Ammon's horn (tissue), 1 donor: ENCODE results near the gene CFAP77.

Source experiments
- DNase-seq: peaks from one replicate; pipeline ENCODE4 v3.0.0-alpha.2; 2016; ENCODE audit warnings: low spot score

CFAP77 gene

DNA sequence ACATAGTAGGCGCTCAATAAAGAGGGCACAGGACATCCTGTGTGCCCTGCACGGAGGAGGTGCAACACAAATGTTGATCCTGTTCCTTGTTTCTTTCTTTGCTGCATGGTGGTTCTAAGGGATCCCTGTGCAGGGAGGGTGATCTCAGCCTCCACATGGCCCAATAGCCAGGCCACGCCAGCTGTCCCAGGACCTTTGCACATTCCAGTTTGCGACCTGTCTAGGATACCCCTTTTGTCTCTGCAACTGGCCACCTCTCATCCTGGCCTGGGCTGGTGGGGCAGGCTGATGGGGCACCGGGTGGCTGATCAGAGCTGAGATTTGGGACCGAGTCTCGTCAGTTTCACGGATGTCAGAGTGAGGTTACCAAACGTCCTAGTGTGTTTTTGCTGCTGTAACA is 79.5 kb downstream of the CFAP77 start:
- DNase-seq = no peak

DNA sequence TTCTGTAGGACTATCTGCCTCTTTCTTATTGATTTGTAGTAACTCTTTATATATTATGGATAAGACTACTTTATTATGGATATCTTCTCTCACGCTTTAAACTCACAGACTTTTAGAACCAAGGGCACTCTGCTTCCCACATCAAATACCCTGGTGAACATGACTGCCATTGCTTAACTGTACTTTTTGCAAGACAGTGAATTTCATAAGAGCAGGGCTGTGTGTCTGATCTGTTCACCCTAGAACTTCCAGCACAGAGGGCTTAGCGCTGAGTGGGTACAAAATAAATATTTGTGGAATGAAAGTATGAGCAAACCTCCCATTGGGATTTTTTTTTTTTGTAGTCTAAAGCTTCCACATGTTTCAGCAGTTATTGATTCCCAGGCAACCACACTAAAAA is 84.8 kb downstream of the CFAP77 start:
- no peak for DNase-seq

DNA sequence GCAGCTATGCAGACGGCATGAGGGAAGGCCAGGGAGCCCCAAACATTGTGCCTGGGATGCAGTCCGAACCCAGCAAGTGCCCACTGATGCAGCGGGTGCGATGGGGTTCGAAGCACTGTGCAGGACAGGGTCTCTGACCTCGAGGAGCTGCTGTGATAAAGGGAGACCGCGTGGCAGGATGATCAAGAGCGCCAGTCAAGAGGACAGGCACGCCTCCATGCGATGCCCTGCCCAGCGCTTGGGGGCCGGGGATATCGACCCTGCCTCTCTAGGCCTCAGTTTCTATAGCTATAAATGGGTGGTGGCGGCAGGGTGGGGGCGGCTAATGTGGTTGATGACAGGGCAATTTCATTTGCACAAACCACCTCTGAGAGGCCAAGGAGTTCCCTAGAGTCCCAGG is 87.7 kb downstream of the CFAP77 start:
- DNase-seq = no peak

DNA sequence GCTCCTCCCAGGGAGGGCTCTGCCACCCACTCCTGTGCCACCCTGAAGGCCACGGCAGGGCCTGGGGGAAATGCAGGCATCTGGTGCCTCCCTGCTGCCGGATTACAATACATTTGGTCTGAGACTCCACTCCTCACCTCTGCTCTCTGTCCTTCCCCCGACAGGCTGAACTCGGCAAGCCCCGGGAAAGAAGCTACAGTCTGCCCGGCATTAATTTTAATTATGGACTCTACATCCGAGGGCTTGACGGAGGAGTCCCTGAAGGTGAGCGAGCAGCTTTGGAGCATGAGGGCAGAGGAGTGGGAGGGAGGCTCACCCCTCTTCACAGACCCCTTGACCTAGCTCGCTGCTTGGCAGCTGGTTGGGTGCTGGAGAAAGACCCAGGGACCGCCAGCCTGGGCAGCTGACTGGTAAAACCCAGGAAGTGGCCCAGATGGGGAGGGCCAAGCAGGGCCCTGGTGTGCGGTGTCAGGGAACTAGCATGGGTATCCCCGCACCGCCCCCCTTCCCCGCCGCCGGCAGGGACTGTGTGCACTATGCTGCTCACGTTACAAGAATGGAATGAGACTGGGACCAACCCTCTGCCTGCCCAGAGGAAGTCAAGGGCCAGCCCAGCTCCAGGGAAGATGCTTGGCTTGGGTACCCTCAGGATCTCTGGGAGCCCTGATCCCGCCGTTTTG is 88.7 kb downstream of the CFAP77 start:
- no peak for DNase-seq

DNA sequence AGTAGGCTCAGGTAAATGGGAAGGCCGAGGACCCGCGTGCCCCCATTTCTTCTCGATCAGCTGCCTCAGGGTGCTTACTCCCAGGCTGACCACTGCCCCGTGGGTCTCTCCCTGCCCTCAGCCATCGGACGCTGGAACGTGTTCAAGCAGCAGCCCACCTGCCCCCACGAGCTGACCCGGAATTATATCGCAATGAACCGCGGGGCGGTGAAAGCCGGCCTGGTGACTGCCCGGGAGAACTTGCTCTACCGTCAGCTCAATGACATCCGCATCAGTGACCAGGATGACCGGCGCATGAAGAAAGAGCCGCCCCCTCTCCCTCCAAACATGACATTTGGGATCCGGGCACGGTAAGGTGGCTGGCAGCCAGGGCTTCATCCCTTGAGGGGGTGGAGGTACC is 89.2 kb downstream of the CFAP77 start:
- DNase-seq = no peak

DNA sequence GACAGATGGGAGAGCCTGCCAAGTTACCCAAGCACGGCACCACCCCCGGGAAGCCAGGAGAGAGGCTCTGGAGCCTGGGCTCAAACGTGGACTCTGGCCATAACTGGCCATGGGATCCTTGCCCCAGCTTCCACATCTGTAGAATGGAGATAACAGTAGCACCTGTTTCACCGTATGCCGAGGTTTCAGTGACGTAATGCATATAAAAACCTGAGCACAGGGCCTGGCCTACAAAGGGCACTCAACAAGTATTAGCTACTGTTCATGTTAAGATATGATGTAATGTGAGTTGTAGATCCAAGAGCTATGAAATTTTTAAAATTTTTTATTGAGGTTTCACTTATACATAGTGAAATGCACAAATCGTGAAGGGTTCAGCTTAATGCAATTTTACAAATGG is 90.2 kb downstream of the CFAP77 start:
- DNase-seq = no peak

DNA sequence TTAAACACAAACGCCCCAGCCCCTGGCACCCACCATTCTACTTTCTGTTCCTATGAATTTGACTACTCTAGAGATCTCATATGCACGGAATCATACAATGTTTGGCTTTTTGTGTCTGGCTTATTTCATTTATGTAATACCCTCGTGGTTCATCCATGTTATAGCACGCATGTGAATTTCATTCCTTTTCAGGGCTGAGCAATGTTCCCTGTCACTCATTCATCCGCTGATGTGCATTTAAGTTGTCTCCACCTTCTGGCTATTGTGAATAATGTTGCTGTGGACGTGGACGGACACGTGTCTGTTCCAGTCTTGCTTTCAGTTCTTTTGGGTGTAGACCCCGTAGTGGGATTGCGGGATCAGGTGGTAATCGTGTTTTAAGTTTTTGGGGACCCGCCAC is 92.5 kb downstream of the CFAP77 start:
- no peak for DNase-seq

DNA sequence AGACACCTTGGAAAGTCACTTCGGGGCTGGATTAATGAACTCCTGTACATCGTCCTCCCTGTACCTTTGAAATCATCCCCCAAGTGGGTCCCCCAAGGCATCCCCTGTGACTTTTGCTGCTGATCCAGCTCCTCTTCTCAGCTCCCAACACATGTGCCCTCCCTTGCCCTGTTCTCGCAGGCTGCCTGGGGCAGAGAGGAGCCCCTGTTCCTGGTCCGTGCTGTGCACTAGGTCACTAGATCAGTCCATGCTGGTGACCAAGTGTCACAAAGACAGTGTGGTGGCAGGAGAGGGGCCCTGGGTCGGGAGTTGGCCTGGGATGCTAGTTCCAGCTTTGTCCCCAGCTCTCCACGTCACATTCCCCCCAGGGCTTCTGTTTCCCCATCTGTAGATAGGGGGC is 93.1 kb downstream of the CFAP77 start:
- DNase-seq = no peak

DNA sequence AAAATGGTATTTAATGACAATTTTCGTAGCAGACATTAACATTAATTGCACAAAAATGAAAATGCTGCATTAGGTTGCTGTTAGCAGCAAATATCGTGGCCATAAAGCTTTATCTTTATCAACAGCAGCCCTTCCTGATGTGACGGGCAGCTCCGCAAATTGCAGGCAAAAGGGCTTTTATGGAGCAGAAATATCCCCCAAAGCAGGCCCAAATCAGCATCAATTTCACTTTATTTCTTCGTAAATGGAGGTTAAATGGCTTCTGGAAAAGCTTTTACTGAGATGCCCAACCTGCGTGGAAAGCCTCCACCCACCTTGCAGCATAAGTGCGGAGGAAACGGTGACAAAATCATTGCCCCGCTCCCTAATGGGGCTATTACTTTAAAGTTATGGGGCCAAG is 94.5 kb downstream of the CFAP77 start:
- DNase-seq = no peak

DNA sequence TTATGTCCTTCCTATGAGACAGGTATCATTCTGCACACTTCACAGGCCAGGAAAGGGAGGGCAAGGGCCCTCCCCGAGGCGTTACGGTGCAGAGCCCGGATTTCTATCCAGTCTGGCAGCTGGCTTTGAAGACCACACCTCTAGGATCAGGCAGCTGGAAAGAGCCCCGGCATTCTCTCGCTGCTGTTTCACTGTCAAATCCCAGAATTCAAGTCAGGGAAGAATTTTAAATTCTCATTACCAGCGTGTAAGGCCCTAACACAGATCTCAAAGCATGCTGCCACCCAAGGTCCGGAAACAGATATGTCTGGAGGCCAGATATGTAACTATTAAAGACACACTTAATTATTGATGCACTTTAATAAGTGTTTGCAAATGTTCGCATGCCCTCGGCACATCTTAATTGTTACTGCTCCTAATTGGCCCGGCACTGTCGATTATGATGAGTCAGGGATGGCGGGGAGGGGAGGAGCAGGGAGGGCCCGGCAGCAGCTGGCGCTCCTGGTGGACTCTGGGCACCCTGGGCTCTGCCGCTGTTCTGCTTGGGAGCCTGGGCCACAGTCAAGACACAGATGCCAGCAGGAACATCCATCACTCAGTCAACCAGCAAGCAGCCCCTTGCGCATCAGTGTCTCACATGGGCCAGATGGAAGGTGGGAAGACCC is 96.1 kb downstream of the CFAP77 start:
- no peak for DNase-seq

DNA sequence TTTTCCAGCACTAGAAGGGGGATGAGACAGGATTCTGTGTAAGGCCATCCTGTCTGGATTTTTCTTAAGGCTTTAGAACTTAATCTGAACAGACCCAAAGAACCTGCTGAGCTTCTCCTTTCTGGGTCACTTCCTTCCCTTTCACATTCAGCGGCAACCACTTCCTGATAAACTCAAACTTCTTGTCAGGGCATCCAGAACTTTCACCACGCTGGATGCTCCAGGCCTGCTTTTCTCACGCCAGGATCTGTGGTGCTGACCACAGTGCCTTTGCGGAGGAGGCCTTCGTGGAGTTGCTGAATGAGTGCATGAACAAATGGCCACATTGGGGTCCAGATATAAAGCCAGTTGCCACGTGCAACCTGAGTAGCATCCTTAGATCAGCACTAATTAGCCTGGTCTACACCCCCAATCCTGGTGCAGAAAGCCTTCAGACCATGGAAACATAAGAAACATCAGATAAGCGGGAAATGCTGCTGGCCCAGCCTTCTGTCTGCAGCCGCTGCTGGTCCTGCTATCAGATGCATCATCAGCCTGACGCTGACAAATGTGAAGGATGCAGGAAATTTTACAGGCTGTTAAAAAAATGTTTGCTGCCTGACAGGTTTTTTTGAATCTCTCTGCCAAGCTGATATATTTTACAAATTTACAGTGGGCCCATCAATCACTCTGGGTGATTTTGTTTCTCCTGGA is 97.1 kb downstream of the CFAP77 start:
- no peak for DNase-seq

DNA sequence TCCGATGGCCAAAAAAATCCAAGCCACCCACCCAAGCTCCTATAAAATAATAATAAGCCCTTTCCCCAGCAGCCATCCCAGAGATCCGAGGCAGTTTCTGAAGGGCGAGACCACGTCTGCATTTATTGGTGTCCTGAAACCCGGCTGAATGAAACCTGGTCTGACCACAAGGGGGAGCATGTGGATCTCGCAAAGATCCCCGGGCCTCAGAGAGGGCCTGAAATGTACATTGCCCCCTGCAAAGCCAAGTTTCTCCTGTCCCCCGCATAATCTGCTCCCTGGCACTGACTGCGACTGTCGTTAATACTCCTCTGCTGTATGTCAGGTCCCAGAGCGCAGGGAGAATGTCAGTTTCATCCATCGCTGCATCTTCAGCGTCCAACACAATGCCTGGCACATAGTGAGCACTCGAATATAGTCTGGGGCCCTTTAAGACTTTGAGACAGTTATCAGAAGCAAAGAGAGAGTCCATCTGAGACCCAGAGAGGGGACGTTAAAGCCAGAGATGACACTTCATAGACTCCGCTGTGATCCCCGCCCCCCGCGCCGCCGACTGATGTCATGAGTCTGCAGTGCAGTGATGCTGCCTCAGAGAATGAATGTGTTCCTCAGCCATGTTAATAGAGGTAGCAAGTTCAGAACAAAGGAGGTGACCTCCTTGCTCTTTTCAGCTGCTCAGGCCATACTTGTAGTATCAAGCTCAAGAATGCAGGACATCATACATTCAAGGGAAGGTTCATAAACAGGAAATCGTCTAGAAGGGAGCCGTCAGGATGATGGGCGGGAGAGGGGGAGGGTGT is 97.9 kb downstream of the CFAP77 start:
- peak; percentile 71 for DNase-seq

DNA sequence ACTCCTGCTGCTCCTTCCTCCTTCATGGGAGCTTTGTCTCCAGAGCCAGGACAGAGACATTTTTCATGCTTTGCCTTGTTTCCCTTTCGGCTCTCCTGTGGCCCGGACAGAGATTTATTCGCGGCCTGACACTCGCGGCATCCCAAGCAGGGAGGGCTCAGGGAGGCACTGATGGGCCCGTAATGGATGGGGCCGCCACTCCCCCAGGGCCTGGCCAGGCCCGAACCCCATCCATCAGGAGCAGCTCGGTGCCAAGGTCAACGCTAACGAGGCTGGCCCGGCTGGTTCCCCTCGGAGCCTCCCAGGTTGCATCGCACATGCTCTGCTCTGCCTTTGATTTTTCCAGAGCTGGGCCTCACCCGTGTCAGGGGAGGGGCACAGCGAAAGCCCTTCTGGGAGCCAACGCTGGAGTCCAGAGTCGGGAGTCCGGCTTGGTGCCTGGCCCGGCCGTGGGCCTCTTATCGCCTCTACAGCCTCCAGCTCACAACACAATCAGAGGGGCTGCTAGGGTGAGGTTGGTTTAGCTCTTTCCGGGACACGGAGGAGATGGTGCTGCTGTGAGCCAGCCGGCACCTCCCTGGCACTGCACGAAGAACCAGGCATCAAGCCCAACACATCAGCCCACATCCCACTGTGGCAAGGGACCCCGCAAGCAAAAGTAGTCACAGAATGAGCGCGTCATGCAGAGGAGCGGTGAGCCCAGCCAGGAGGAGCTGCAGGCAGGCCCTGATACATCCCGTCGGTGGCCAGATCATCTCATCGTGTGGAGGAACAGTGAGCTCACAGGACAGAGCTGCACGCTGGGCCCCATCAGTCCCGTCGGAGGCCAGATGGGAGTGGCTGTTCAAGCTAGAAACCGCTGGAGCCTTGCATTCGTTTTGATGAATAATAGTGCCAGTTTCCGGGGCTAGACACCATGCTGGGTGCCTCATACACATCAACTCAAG is 100.2 kb downstream of the CFAP77 start:
- no peak for DNase-seq

DNA sequence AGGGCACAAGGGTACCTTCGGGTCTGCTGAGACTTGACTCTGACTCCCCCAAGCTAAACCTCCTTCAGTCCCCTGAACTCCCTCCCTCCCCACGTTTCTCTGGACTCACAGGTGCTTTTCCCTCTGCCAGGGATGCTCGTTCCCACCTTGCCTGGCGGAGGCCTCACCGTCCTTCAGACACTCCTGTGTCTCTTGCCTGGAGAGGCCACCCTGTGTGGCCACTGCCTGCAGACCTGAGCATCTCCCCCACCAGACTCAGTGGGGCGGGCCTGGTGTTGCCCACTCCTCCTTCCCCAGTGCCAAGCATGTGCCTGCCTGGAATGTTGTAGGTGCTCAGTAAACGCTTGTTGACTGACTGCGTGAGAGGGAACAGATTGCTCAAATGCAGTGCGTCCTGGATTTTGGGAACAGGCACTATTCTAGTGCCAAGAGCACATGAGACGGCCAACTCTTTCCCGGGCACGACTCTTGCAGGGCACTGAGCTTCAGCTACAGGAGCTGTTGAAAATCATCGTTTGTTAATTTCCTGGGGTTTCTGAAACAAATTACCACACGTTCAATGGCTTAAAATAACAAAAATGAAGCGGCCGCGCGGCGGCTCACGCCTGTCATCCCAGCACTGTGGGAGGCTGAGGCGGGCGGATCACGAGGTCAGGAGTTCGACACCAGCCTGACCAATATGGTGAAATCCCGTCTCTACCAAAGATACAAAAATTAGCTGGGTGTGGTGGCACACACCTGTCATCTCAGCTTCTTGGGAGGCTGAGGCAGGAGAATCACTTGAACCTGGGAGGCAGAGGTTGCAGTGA is 101.4 kb downstream of the CFAP77 start:
- DNase-seq = no peak

DNA sequence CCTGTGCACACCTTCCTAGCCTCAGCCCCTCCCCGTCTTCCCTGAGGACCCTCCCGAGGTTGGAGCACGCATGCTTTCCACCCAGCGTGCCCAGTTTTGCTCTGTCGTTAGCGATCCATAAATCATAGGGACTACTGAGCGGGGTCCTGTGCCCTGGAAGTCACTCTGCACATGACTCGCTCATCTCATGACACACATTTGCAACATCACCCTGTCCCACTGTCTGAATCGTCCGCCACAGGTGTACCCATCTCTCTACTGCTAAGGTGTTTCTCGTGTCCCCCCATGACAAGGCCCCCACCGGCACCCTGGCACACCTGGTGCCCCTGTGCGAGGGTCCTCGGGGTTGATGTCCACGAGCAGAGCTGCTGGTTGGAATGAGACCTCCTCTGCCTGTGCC is 103.4 kb downstream of the CFAP77 start:
- no peak for DNase-seq

DNA sequence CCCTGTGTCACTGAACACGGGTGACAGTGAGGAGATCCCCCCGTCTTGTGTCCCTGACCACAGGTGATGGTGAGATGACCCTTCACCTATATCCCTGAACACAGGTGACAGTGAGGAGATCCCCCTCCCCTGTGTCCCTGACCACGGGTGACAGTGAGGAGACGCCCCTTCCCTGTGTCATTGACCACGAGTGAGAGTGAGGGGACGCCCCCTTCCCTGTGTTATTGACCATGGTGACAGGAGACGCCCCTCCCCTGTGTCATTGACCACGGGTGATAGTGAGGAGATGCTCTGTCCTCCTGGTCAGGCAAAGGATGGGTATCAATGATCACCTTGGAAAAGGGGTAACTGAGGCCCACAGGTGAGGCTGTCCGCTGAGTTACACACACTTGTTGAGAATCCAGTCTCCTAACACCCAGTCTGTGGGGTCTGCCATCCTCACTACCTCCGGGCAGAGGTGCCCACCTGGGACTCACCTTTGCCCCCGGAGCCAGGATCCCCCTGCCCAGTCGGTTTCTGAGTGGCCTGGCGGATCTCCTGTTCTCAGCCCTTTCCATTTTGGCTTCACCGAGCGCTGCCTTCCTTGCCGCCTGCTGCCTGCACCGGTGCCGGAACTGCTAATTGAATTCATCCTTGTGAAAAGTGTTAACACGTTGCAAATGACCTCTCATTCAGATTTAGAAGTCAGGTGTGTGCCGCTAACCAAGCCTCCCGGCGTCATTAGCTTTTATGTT is 104.2 kb downstream of the CFAP77 start:
- no peak for DNase-seq

DNA sequence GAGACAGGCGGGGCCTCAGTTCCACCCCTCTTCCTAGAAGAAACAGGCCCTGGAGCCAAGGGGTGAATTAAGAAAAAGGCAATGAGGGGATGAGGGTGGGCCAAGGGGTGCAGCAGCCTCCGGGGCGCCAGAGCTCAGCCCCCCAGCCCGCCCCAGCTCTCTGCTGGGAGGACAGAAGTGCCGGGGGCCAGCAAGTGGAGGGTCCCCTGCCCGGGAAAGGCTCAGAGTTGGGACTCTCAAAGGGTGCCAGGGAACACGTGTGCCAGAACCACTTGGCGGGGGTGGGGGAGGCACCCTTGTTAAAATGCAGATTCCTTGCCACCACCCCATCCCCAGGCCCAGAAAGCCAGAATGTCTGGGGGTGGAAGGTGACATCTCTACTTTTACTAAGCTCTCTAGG is 104.8 kb downstream of the CFAP77 start:
- DNase-seq = no peak

DNA sequence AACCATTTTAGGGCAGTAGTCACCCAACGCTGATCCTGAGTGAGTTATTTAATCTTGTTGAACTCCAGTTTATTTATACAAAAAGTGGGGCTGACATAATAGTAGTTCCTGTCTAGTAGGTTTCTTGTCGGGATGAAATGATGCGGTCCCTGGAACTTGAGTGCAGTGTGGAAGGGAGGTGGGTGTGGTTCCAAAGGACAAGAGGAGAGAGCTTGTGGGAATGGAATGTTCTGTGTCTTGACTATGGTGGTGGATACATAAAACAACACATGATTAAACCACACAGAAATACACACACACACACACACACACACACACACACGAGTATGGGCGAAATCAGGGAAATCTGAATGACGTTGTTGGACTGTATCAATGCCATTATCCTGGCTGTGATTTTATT is 106.3 kb downstream of the CFAP77 start:
- no peak for DNase-seq

DNA sequence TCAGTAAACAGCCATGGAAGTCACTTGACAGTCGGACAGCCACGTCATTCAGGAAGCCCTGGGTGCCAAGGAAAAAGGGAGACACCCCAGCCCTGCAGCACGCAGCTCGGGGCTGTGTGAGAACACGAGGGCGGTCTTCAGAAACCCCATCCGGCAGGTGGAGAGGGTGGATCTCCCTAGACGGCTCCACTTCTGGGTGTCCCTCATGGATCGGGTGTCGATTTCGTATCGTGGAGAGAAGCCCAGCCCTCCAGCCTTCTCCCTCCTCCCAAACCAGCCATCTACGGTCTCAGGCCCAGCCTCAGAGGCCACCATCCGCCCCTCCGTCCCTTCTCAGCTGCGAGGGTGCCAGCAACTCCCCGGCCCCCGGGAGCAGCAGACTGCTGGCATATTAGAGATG is 106.9 kb downstream of the CFAP77 start:
- DNase-seq = no peak
